MCF 10A (cell line): ENCODE results near the gene CYP21A2. TPM values are rescaled to one million over a fixed set of nuclear protein-coding genes. Genes with fewer than 3 reads are reported as not detected.
"Not testable (repeated sequence)": the region's sequence is repeated elsewhere in the genome, so short reads cannot be mapped to it uniquely, and the experiment has no call there.

Source experiments
- BruUV-seq: library from RNA; stranded (reverse); fragments of 400-500 nt; replicated peaks from 2 replicates; lab custom pipeline; 2021; lab: Mats Ljungman, UMichigan
- CTCF ChIA-PET: fragments of 300-600 bp; sonication (Branson Sonifier 250); formaldehyde crosslinking; extraction: SDS; loops from one replicate; lab custom pipeline; 2021; ENCODE audit warnings: antibody characterized with exemption, inconsistent platforms; lab: Yijun Ruan, JAX
- POLR2A ChIA-PET: fragments of 300-600, 350-650 bp; sonication (Branson Sonifier 250); formaldehyde crosslinking; extraction: SDS; loops from one replicate; lab custom pipeline; 2020; ENCODE audit warnings: antibody characterized with exemption, inconsistent platforms; lab: Yijun Ruan, JAX
- DNase-seq: peaks from one replicate; pipeline ENCODE4 v3.0.0-alpha.2; 2018; ENCODE audit not compliant: unreplicated experiment
- H3K27ac Mint-ChIP-seq: one replicate; pipeline ENCODE4 v1.8.0; 2022; ENCODE audit warnings: mild to moderate bottlenecking, low read depth, mixed read lengths; ENCODE audit not compliant: unreplicated experiment
- H3K27me3 Mint-ChIP-seq: one replicate; pipeline ENCODE4 v1.8.0; 2022; ENCODE audit warnings: mixed read lengths; ENCODE audit not compliant: insufficient read depth, unreplicated experiment
- H3K36me3 Mint-ChIP-seq: one replicate; pipeline ENCODE4 v1.8.0; 2022; ENCODE audit warnings: mild to moderate bottlenecking, moderate library complexity, mixed read lengths; ENCODE audit not compliant: insufficient read depth, unreplicated experiment
- H3K4me1 Mint-ChIP-seq: one replicate; pipeline ENCODE4 v1.8.0; 2022; ENCODE audit warnings: mixed read lengths; ENCODE audit not compliant: insufficient read depth, unreplicated experiment
- H3K4me3 Mint-ChIP-seq: one replicate; pipeline ENCODE4 v1.8.0; 2022; ENCODE audit warnings: mild to moderate bottlenecking, moderate library complexity, mixed read lengths; ENCODE audit not compliant: unreplicated experiment
- H3K9me3 Mint-ChIP-seq: one replicate; pipeline ENCODE4 v1.8.0; 2022; ENCODE audit warnings: mixed read lengths; ENCODE audit not compliant: unreplicated experiment
- intact Hi-C: fragments of 100-400 bp; cut with micrococcal nuclease; formaldehyde crosslinking; loops from 2 replicates; pipeline ENCODE4 v1.14.1; 2022
- total RNA-seq: library from RNA; stranded (reverse); gene quantifications from 2 replicates; pipeline ENCODE4 v1.2.3, GENCODE V29; 2022

Gene CYP21A2
- total RNA-seq, 1 experiment from 2014 or later: 0.33 TPM

DNA sequence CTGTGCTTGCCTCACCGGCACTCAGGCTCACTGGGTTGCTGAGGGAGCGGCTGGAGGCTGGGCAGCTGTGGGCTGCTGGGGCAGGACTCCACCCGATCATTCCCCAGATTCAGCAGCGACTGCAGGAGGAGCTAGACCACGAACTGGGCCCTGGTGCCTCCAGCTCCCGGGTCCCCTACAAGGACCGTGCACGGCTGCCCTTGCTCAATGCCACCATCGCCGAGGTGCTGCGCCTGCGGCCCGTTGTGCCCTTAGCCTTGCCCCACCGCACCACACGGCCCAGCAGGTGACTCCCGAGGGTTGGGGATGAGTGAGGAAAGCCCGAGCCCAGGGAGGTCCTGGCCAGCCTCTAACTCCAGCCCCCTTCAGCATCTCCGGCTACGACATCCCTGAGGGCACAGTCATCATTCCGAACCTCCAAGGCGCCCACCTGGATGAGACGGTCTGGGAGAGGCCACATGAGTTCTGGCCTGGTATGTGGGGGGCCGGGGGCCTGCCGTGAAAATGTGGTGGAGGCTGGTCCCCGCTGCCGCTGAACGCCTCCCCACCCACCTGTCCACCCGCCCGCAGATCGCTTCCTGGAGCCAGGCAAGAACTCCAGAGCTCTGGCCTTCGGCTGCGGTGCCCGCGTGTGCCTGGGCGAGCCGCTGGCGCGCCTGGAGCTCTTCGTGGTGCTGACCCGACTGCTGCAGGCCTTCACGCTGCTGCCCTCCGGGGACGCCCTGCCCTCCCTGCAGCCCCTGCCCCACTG, 2.3 kb downstream of the CYP21A2 start:
- CTCF ChIA-PET, DNase-seq, H3K27ac Mint-ChIP-seq, H3K4me1 Mint-ChIP-seq, H3K27me3 Mint-ChIP-seq, H3K9me3 Mint-ChIP-seq, BruUV-seq, intact Hi-C loops, H3K4me3 Mint-ChIP-seq, H3K36me3 Mint-ChIP-seq, POLR2A ChIA-PET: not testable (repeated sequence)

DNA sequence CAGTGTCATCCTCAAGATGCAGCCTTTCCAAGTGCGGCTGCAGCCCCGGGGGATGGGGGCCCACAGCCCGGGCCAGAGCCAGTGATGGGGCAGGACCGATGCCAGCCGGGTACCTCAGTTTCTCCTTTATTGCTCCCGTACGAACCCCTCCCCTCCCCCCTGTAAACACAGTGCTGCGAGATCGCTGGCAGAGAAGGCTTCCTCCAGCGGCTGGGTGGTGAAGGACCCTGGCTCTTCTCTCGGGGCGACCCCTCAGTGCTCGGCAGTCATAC, 2.8 kb downstream of the CYP21A2 start:
- H3K9me3 Mint-ChIP-seq, CTCF ChIA-PET, intact Hi-C loops, POLR2A ChIA-PET, H3K4me3 Mint-ChIP-seq, H3K27ac Mint-ChIP-seq, H3K36me3 Mint-ChIP-seq, H3K27me3 Mint-ChIP-seq, H3K4me1 Mint-ChIP-seq, BruUV-seq, DNase-seq: not testable (repeated sequence)

DNA sequence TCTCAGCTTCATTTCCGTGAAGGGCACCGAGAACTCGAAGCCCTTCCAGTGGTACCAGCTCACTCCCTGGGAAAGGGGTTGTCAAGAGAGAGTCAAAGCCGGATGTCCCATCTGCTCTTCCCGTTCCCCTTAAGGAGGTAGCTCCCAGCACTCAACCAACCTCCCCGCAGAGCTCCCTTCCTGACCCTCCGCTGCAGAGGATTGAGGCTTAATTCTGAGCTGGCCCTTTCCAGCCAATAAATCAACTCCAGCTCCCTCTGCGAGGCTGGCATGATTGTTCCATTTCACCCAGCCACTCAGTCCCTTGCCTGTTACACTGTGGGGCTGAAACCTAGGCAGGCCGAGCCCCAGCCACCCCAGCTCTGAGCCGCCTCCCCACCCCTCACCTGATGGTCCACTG, 3.2 kb downstream of the CYP21A2 start:
- H3K27me3 Mint-ChIP-seq, H3K36me3 Mint-ChIP-seq, H3K27ac Mint-ChIP-seq, H3K4me3 Mint-ChIP-seq, H3K9me3 Mint-ChIP-seq, DNase-seq, CTCF ChIA-PET, BruUV-seq, POLR2A ChIA-PET, intact Hi-C loops, H3K4me1 Mint-ChIP-seq: not testable (repeated sequence)

DNA sequence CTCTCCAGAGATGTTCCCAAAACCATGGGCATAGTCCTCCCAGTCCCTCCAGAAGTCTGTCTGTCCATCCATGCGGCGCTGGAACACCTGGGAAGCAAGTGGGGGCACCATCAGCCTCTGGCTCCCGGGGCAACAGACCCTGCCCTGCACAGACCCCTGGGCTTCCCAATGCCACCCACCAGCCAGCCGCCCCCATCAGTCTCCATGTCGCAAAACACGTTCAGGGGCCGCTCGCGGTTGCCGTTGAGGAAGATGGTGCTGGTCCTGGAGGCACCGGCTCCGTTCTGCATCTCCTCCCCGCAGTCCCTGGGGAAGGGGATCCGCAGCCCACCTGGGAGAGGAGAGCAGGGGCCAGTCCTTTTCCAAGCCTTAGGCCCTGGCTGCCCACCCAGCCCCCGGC, 4.1 kb downstream of the CYP21A2 start:
- H3K27me3 Mint-ChIP-seq, H3K4me3 Mint-ChIP-seq, H3K27ac Mint-ChIP-seq, DNase-seq, BruUV-seq, CTCF ChIA-PET, H3K9me3 Mint-ChIP-seq, POLR2A ChIA-PET, intact Hi-C loops, H3K4me1 Mint-ChIP-seq, H3K36me3 Mint-ChIP-seq: not testable (repeated sequence)

DNA sequence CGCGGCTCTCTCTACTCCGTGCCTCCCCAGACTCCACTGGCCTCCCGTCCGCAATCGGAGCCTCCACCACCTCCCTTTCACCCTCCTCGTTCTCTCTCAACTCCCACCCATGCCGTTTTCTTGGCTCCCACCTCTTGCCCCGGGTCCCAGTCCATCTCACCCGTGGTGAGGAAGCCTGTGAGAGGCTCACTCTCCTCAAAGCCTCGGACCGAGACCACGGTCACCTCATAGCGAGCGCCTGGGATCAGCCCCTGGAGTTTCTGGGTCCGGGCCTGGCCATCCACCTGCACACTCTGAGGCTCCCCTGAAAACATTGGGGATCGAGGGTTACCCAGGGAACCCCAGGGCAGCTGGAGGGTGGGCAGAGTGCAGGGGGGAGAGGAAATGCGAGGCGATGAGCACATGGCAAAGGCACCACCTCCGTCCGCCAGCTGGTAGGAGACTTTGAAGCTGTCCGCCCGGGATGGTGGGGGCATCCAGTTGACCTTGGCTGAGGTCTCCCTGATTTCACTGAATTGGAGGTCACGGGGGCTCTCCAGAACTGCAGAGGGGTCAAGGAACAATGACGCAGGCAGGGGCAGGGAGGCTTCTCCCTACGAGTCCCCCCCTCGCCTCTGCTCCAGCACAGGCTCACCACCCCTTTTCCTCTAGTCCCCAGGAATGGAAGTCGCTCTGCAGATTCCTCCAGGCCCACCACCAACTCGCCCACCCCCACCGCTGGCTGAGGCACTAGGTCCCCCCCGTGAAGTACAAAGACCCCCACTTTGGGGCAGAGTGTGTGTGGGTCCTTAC, 5.6 kb downstream of the CYP21A2 start:
- BruUV-seq, intact Hi-C loops, H3K27me3 Mint-ChIP-seq, DNase-seq, CTCF ChIA-PET, H3K9me3 Mint-ChIP-seq, H3K27ac Mint-ChIP-seq, POLR2A ChIA-PET, H3K4me3 Mint-ChIP-seq, H3K36me3 Mint-ChIP-seq, H3K4me1 Mint-ChIP-seq: not testable (repeated sequence)

DNA sequence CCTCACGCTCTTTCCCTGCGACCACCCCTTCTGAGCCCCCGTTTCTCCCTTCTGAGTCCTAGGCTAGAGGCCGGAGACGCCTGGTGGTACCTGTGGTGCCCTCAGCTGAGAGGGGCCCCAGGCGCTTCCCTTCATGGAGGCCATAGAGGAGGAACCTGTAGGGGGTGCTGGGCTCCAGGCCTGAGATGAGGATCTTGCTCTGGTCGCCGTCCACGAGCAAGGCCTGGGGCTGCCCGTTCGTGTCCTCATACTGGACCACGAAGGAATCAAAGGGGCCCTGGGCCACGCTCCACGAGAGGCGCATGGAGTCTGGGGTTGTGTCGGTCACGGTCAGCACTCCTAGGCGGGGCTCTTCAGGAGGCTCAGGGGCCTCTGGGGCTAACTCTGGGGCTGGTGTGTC, 6.7 kb downstream of the CYP21A2 start:
- BruUV-seq, H3K27me3 Mint-ChIP-seq, H3K36me3 Mint-ChIP-seq, DNase-seq, H3K9me3 Mint-ChIP-seq, H3K4me3 Mint-ChIP-seq, H3K4me1 Mint-ChIP-seq, H3K27ac Mint-ChIP-seq, POLR2A ChIA-PET, intact Hi-C loops, CTCF ChIA-PET: not testable (repeated sequence)
